ENCODE measurements around the gene PRRC1. TPM values are rescaled to one million over a fixed set of nuclear protein-coding genes. Genes with fewer than 3 reads are reported as not detected.

PRRC1 gene
- polyA plus RNA-seq, 1 donor from 2014 or later: 36.3 TPM

DNA sequence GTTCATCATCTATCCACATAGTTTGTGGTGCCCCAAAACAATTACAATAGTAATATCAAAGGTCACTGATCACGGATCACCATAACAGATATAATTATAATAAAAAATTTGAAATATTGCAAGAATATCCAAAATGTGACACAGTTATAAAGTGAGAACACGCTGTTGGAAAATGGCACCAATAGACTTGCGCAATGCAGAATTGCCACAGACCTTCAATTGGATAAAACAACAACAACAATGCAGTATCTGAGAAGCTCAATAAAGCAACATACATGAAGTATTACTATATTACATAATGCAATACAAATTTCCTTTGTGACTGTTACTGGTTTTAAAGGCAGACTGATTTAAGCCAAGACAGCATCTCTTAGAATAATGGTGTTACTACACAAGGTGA, 44.7 kb upstream of the PRRC1 start:
- no peak overlapping the region for H3K4me2 ChIP-seq (ENCODE audit: low read length)
- H4K20me1 ChIP-seq (ENCODE audit: insufficient read depth): no peaks in the 10 kb centered on the region
- no peaks in the 10 kb centered on the region for H3F3A ChIP-seq (ENCODE audit: insufficient read depth, low read length, poor library complexity, severe bottlenecking)
- no peaks in the 10 kb centered on the region for H3K27me3 ChIP-seq (ENCODE audit: insufficient read depth, low read depth, low read length)
- H3K9me3 ChIP-seq (ENCODE audit: low read length): no peaks in the 10 kb centered on the region
- H3K9ac ChIP-seq (ENCODE audit: low read length): no peak overlapping the region
- no peak overlapping the region for H3K4me3 ChIP-seq (ENCODE audit: low read length)
- no peaks in the 10 kb centered on the region for H3K79me2 ChIP-seq (replicated peaks; ENCODE audit: insufficient read depth, low read length)
- no peak for TF ChIP-seq RAD21 (conservative IDR thresholded peaks at IDR 0.05)
- TF ChIP-seq, protein P1, sequence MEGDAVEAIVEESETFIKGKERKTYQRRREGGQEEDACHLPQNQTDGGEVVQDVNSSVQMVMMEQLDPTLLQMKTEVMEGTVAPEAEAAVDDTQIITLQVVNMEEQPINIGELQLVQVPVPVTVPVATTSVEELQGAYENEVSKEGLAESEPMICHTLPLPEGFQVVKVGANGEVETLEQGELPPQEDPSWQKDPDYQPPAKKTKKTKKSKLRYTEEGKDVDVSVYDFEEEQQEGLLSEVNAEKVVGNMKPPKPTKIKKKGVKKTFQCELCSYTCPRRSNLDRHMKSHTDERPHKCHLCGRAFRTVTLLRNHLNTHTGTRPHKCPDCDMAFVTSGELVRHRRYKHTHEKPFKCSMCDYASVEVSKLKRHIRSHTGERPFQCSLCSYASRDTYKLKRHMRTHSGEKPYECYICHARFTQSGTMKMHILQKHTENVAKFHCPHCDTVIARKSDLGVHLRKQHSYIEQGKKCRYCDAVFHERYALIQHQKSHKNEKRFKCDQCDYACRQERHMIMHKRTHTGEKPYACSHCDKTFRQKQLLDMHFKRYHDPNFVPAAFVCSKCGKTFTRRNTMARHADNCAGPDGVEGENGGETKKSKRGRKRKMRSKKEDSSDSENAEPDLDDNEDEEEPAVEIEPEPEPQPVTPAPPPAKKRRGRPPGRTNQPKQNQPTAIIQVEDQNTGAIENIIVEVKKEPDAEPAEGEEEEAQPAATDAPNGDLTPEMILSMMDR (IDR thresholded peaks at IDR 0.05; ENCODE audit: poor library complexity, severe bottlenecking): no peak
- TF ChIP-seq EZH2 (IDR thresholded peaks at IDR 0.05; ENCODE audit: borderline replicate concordance, insufficient read depth, low read length, poor library complexity, severe bottlenecking): no peak
- TF ChIP-seq POLR2AphosphoS5 (IDR thresholded peaks at IDR 0.05): no peak
- TF ChIP-seq, protein P2, sequence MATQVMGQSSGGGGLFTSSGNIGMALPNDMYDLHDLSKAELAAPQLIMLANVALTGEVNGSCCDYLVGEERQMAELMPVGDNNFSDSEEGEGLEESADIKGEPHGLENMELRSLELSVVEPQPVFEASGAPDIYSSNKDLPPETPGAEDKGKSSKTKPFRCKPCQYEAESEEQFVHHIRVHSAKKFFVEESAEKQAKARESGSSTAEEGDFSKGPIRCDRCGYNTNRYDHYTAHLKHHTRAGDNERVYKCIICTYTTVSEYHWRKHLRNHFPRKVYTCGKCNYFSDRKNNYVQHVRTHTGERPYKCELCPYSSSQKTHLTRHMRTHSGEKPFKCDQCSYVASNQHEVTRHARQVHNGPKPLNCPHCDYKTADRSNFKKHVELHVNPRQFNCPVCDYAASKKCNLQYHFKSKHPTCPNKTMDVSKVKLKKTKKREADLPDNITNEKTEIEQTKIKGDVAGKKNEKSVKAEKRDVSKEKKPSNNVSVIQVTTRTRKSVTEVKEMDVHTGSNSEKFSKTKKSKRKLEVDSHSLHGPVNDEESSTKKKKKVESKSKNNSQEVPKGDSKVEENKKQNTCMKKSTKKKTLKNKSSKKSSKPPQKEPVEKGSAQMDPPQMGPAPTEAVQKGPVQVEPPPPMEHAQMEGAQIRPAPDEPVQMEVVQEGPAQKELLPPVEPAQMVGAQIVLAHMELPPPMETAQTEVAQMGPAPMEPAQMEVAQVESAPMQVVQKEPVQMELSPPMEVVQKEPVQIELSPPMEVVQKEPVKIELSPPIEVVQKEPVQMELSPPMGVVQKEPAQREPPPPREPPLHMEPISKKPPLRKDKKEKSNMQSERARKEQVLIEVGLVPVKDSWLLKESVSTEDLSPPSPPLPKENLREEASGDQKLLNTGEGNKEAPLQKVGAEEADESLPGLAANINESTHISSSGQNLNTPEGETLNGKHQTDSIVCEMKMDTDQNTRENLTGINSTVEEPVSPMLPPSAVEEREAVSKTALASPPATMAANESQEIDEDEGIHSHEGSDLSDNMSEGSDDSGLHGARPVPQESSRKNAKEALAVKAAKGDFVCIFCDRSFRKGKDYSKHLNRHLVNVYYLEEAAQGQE (IDR thresholded peaks at IDR 0.05; ENCODE audit: borderline replicate concordance): no peak
- TF ChIP-seq EP300 (conservative IDR thresholded peaks at IDR 0.05; ENCODE audit: poor library complexity, severe bottlenecking): no peak
- no peak for TF ChIP-seq TAF1 (IDR thresholded peaks at IDR 0.05; ENCODE audit: low read depth)
- no peak overlapping the region for H3K27ac ChIP-seq (ENCODE audit: low read length)
- H2AFZ ChIP-seq (ENCODE audit: low read depth, low read length): no peak overlapping the region
- no peaks in the 10 kb centered on the region for H3K9me2 ChIP-seq (ENCODE audit: insufficient read depth, low read length)
- H3K36me3 ChIP-seq (ENCODE audit: insufficient read depth, low read length): no peaks in the 10 kb centered on the region

DNA sequence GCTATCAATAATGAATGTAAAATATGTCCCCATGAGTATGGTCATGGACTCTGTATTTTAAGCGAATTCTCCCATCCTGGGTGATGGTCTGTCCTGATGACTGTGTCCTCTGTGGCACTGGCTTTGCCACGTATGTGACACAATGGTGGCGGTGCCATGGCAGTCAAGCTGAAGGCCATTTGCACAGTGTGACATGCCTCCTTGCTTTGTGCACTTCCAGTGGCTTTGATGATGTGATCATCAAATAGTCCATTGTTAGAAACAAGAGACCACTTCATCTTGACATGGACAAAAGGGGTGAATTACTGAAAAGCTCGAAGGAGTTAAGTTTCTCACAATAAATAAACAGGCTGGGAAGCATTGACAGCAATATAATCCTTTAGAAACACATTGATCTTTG, 31.0 kb upstream of the PRRC1 start:
- H3K4me2 ChIP-seq (ENCODE audit: low read length): no peak overlapping the region
- no peak overlapping the region for H3K4me3 ChIP-seq (ENCODE audit: low read length)
- TF ChIP-seq MXI1 (conservative IDR thresholded peaks at IDR 0.05; ENCODE audit: poor library complexity, severe bottlenecking): no peak
- TF ChIP-seq EP300 (conservative IDR thresholded peaks at IDR 0.05; ENCODE audit: poor library complexity, severe bottlenecking): no peak
- TF ChIP-seq EZH2 (IDR thresholded peaks at IDR 0.05; ENCODE audit: borderline replicate concordance, insufficient read depth, low read length, poor library complexity, severe bottlenecking): no peak
- no peak for TF ChIP-seq POLR2AphosphoS5 (IDR thresholded peaks at IDR 0.05)
- TF ChIP-seq, protein P2 (IDR thresholded peaks at IDR 0.05; ENCODE audit: borderline replicate concordance): no peak
- TF ChIP-seq SMC3 (conservative IDR thresholded peaks at IDR 0.05; ENCODE audit: poor library complexity): no peak
- TF ChIP-seq TAF1 (IDR thresholded peaks at IDR 0.05; ENCODE audit: low read depth): no peak
- no peak for TF ChIP-seq RAD21 (conservative IDR thresholded peaks at IDR 0.05)
- TF ChIP-seq, protein P1 (IDR thresholded peaks at IDR 0.05; ENCODE audit: poor library complexity, severe bottlenecking): no peak
- no peaks in the 10 kb centered on the region for H3F3A ChIP-seq (ENCODE audit: insufficient read depth, low read length, poor library complexity, severe bottlenecking)
- no peaks in the 10 kb centered on the region for H4K20me1 ChIP-seq (ENCODE audit: insufficient read depth)
- no peaks in the 10 kb centered on the region for H3K9me3 ChIP-seq (ENCODE audit: low read length)
- H2AFZ ChIP-seq (ENCODE audit: low read depth, low read length): no peak overlapping the region
- no peak overlapping the region for H3K9ac ChIP-seq (ENCODE audit: low read length)
- H3K36me3 ChIP-seq (ENCODE audit: insufficient read depth, low read length): no peaks in the 10 kb centered on the region
- no peak overlapping the region for H3K27ac ChIP-seq (ENCODE audit: low read length)
- H3K27me3 ChIP-seq (ENCODE audit: insufficient read depth, low read depth, low read length): no peaks in the 10 kb centered on the region
- H3K9me2 ChIP-seq (ENCODE audit: insufficient read depth, low read length): no peaks in the 10 kb centered on the region
- no peaks in the 10 kb centered on the region for H3K79me2 ChIP-seq (replicated peaks; ENCODE audit: insufficient read depth, low read length)
